Natural killer cell (primary cell): ENCODE data around the gene GNB5. TPM values are rescaled to one million over a fixed set of nuclear protein-coding genes. Genes with fewer than 3 reads are reported as not detected.

ENCODE experiments used
- ATAC-seq, 3 donors: fragments of 150-1000 bp in 2 of 3; fragments of 200-7000 bp in 1 of 3; cut with Tn5 transposase; 1 replicate in 1 of 3; 2 replicates in 2 of 3; pipeline ENCODE4 v1.10.0; 2021; ENCODE audit warnings: mild to moderate bottlenecking in 2 of 3, moderate library complexity in 2 of 3
- DNase-seq, 2 donors: peaks; one replicate each; pipeline versions ENCODE4 v3.0.0 to v3.0.0-alpha.2; 2013 to 2021; ENCODE audit warnings: mixed read lengths in 1 of 2
- H3K27ac ChIP-seq: one replicate; pipeline ENCODE4 v1.5.1; 2013; ENCODE audit warnings: mild to moderate bottlenecking, low read length
- H3K27me3 ChIP-seq: one replicate; pipeline ENCODE4 v1.6.1; 2013; ENCODE audit warnings: low read length; ENCODE audit not compliant: control insufficient read depth, insufficient read depth
- H3K36me3 ChIP-seq: one replicate; pipeline ENCODE4 v1.6.1; 2013; ENCODE audit warnings: low read length; ENCODE audit not compliant: control insufficient read depth, insufficient read depth
- H3K4me1 ChIP-seq: one replicate; pipeline ENCODE4 v1.6.1; 2013; ENCODE audit warnings: low read length; ENCODE audit not compliant: control insufficient read depth, insufficient read depth
- H3K4me3 ChIP-seq: one replicate; pipeline ENCODE4 v1.5.1; 2013; ENCODE audit warnings: low read length
- H3K9me3 ChIP-seq: one replicate; pipeline ENCODE4 v1.6.1; 2013; ENCODE audit warnings: low read length; ENCODE audit not compliant: control insufficient read depth, insufficient read depth
- H3K27ac Mint-ChIP-seq, 2 donors: one replicate each; pipeline ENCODE4 v1.8.0; 2022; ENCODE audit warnings: mild to moderate bottlenecking in 2 of 2, mixed read lengths in 2 of 2, moderate library complexity in 1 of 2
- H3K27me3 Mint-ChIP-seq, 2 donors: one replicate each; pipeline ENCODE4 v1.8.0; 2022; ENCODE audit warnings: low read depth in 2 of 2, mixed read lengths in 2 of 2
- H3K36me3 Mint-ChIP-seq: one replicate; pipeline ENCODE4 v1.8.0; 2022; ENCODE audit warnings: mixed read lengths
- H3K4me1 Mint-ChIP-seq, 2 donors: one replicate each; pipeline ENCODE4 v1.8.0; 2022; ENCODE audit warnings: mixed read lengths in 2 of 2
- H3K4me3 Mint-ChIP-seq: one replicate; pipeline ENCODE4 v1.8.0; 2022; ENCODE audit warnings: mild to moderate bottlenecking, moderate library complexity, mixed read lengths
- H3K9me3 Mint-ChIP-seq, 2 donors: one replicate each; pipeline ENCODE4 v1.8.0; 2022; ENCODE audit warnings: mixed read lengths in 2 of 2
- CTCF ChIP-seq: fragments of 200-600 bp; IDR thresholded peaks from one replicate; pipeline ENCODE4 v1.8.0; 2022; ENCODE audit warnings: antibody characterized with exemption
- WGBS: methylation state at CpG from one replicate; pipeline ENCODE4 v1.1.7; 2013; ENCODE audit warnings: missing lambda C conversion rate; ENCODE audit not compliant: insufficient coverage; 5-methylcytosine and 5-hydroxymethylcytosine counted together
- intact Hi-C: fragments of 100-400 bp; cut with micrococcal nuclease; formaldehyde crosslinking; loops from one replicate; pipeline ENCODE4 v1.14.2; 2022
- total RNA-seq, 4 donors: library from RNA; stranded (reverse); fragments of 120-200 nt in 1 of 4; gene quantifications; one replicate each; pipeline versions ENCODE4 v1.2.3 to v1.2.4, GENCODE V29; 2013 to 2022

Gene GNB5
- total RNA-seq, 3 donors from 2014 or later (not counting 1 experiment from before 2014, with no cell fraction given), result 22.5 to 31.3 (median 23.0) TPM

DNA sequence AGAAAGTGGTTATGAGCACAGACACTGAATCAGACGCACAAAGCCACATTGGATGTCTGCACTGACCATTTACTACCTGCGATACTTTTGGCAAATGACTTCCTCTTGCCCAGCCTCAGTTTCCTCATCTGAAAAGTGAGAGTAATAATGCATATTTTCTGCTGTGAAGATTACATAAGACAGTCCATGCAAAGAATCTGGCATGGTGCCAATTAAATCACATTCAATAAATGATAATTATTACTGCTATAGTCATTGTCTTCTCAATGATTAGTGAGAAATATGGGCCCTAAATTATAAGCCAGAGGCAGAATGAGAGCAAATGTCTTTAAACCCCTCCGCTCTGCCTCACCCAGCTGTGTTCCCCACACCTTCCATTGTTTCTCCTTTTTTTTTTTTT lies 62.6 kb downstream of the GNB5 start:
- Histone ChIP-seq H3K9me3 (no peaks in the 10 kb centered on the region), H3K4me1 (no peaks in the 10 kb centered on the region), H3K36me3 (peaks cover 13% of the 10 kb centered on the region), H3K27ac (no peak overlapping the region), H3K4me3 (no peak overlapping the region), H3K27me3 (no peaks in the 10 kb centered on the region)
- TF ChIP-seq CTCF, result no peak
- DNase-seq (no peak), ATAC-seq (no peak)
- intact Hi-C loops, result no loop called here
- Mint-ChIP-seq H3K9me3 (no peaks in the 10 kb centered on the region), H3K27ac (no peak overlapping the region), H3K4me3 (no peak overlapping the region), H3K36me3 (no peaks in the 10 kb centered on the region), H3K27me3 (no peaks in the 10 kb centered on the region), H3K4me1 (no peaks in the 10 kb centered on the region)
- 100% methylated on average over 3 of the region's 3 CpGs for WGBS

DNA sequence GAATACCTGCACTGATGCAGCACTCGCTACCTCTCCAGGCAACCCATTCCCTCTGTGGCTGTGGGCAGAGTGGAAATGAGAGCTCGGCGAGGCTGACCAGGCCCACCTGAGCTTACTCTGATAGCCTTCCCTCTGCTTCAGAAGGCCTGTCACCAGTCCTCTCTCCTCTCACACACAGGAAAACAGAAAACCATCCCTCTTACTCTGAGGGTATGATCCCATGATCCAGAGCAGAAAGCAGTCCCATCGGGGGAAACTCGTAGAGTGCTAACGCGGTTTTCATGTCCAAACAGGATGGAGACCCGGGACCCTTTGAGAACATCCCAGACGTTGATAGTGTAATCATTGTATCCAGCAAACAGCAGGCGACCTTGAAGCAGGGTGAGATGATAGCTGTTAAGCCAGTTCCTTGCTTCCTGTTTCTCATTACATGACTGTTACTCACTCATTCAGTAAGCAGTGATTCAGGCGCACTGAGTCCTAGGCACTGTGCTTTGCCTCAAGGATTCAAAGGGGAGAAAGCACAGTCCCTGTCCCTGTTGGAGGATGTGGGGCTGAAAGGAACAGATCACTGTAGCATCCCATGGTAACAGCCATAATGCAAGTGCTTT lies 66.8 kb downstream of the GNB5 start:
- 89% methylated on average over 11 of the region's 11 CpGs for WGBS
- H3K27ac Mint-ChIP-seq, result no peak overlapping the region
- intact Hi-C loops, result no loop called here

DNA sequence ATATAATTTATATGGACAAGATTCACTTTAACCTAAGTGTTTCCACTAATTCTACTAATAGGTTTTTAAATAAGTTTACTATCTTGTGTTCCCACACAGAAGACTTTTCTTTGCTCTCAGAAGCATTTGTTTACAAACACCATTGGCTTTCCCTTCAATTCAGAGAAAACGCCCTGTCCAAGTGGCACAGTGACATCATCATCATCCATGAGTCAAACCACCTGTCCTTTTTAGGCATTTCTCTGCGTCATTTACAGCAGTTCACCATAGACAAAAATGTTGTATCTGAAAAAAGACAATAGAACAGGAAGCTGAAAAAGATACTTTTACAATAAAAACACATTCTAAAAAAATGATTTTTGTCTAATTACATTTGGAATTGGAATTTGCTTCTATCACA lies 69.3 kb downstream of the GNB5 start:
- H3K36me3 ChIP-seq, result peaks cover 4% of the 10 kb centered on the region
- Mint-ChIP-seq H3K27me3 (no peaks in the 10 kb centered on the region), H3K27ac (no peak overlapping the region), H3K4me1 (no peaks in the 10 kb centered on the region), H3K9me3 (no peaks in the 10 kb centered on the region), H3K4me3 (no peak overlapping the region), H3K36me3 (no peaks in the 10 kb centered on the region)
- no peak overlapping the region for H3K4me3 ChIP-seq
- no peaks in the 10 kb centered on the region for H3K27me3 ChIP-seq
- DNase-seq (no peak), ATAC-seq (no peak)
- intact Hi-C loops, result no loop called here
- 81% methylated on average over 1 of the region's 2 CpGs for WGBS
- H3K27ac ChIP-seq, result no peak overlapping the region
- no peaks in the 10 kb centered on the region for H3K9me3 ChIP-seq
- TF ChIP-seq CTCF, result no peak
- no peaks in the 10 kb centered on the region for H3K4me1 ChIP-seq

More for the DNA sequence above, 66.8 kb downstream of the GNB5 start:
- H3K36me3 ChIP-seq, result peaks cover 4% of the 10 kb centered on the region
- no peaks in the 10 kb centered on the region for H3K9me3 ChIP-seq
- H3K4me1 ChIP-seq, result no peaks in the 10 kb centered on the region
- no peak for TF ChIP-seq CTCF
- no peaks in the 10 kb centered on the region for H3K27me3 Mint-ChIP-seq
- H3K4me3 Mint-ChIP-seq, result no peak overlapping the region
- no peak for ATAC-seq
- no peak for DNase-seq
- H3K27ac ChIP-seq, result no peak overlapping the region
- H3K27me3 ChIP-seq, result no peaks in the 10 kb centered on the region
- no peaks in the 10 kb centered on the region for H3K36me3 Mint-ChIP-seq
- no peak overlapping the region for H3K4me3 ChIP-seq
- H3K4me1 Mint-ChIP-seq, result no peaks in the 10 kb centered on the region
- H3K9me3 Mint-ChIP-seq, result no peaks in the 10 kb centered on the region

DNA sequence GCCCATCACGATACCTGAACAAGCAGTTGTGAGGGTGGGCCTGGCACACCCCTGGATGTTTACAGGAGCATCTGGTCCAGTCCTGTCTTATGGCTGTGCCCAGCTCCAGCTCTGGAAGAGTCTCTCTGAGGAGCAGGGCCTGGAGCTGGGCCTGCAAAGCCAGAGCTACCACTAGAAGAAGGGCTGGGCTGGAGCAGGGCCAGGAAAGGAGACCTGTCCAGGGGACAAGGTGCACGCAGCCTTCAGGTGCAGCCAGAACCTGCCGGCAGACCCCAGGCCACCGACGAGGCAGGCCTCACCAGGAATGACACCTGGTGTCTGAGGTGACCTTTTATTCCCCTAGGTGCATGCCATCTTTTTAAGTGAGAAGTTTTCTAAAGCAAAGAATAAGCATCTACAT lies 70.2 kb downstream of the GNB5 start:
- Mint-ChIP-seq H3K4me1 (no peaks in the 10 kb centered on the region), H3K36me3 (no peaks in the 10 kb centered on the region), H3K27me3 (no peaks in the 10 kb centered on the region), H3K27ac (no peak overlapping the region), H3K9me3 (no peaks in the 10 kb centered on the region), H3K4me3 (no peak overlapping the region)
- intact Hi-C loops, result no loop called here
- no peaks in the 10 kb centered on the region for H3K27me3 ChIP-seq
- ATAC-seq (no peak), DNase-seq (no peak)
- no peaks in the 10 kb centered on the region for H3K9me3 ChIP-seq
- no peaks in the 10 kb centered on the region for H3K4me1 ChIP-seq
- TF ChIP-seq CTCF, result no peak
- WGBS, result 91% methylated on average over 5 of the region's 5 CpGs
- H3K4me3 ChIP-seq, result no peak overlapping the region
- peaks cover 3% of the 10 kb centered on the region for H3K36me3 ChIP-seq
- no peak overlapping the region for H3K27ac ChIP-seq
